Stomach (tissue), 4 donors: Measurements from ENCODE around the gene PIBF1.

Experiments
- CTCF ChIP-seq, 7 experiments: fragments of 450-650 bp in 4 of 7; fragments of 200-600 bp in 3 of 7; sonication (generic) in 3 of 7; IDR thresholded peaks; one replicate each; pipeline ENCODE4 v1.5.1; 2016 to 2019; ENCODE audit warnings: antibody characterized with exemption in 7 of 7, control low read depth in 2 of 7, mild to moderate bottlenecking in 1 of 7
- EP300 ChIP-seq: sonication (generic); formaldehyde crosslinking; IDR thresholded peaks from one replicate; pipeline ENCODE4 v1.6.1; 2017; ENCODE audit warnings: antibody characterized with exemption
- POLR2A ChIP-seq, 4 donors: fragments of 450-650 bp; IDR thresholded peaks; one replicate each; pipeline ENCODE4 v1.6.1; 2016; ENCODE audit warnings: antibody characterized with exemption in 4 of 4, control low read depth in 2 of 4, mild to moderate bottlenecking in 1 of 4, moderate library complexity in 1 of 4
- POLR2AphosphoS5 ChIP-seq, 3 donors: sonication (generic); formaldehyde crosslinking; IDR thresholded peaks; one replicate each; pipeline ENCODE4 v1.6.1; 2016; ENCODE audit warnings: antibody characterized with exemption in 3 of 3

- TF ChIP-seq CTCF (IDR thresholded peaks at IDR 0.05) (no peak), POLR2AphosphoS5 (IDR thresholded peaks at IDR 0.05) (no peak), POLR2A (IDR thresholded peaks at IDR 0.05) (no peak), EP300 (no peak)
Observed at GRCh38 chr13:72990953-72991352, 209.0 kb downstream of the PIBF1 start.
